ENCODE data around the gene DYSF.

DYSF gene

GRCh38 chr2:71456617-71457016, 3.3 kb downstream of the DYSF start:
- H3K9me3 ChIP-seq (ENCODE audit: severe bottlenecking): no peaks in the 10 kb centered on the region
- peaks cover 6% of the 10 kb centered on the region for H3K4me1 ChIP-seq (ENCODE audit: insufficient read depth, poor library complexity, severe bottlenecking)
- H3K4me3 ChIP-seq (ENCODE audit: severe bottlenecking): no peak overlapping the region
- no peak overlapping the region for H3K27ac ChIP-seq (ENCODE audit: poor library complexity, severe bottlenecking)
- no peak for ATAC-seq (ENCODE audit: low read depth)
- no peaks in the 10 kb centered on the region for H3K36me3 ChIP-seq (ENCODE audit: low read depth)
- H3K27me3 ChIP-seq (ENCODE audit: insufficient read depth, poor library complexity, severe bottlenecking): no peaks in the 10 kb centered on the region
- no peak for TF ChIP-seq CTCF (IDR thresholded peaks at IDR 0.05; ENCODE audit: poor library complexity, severe bottlenecking)
- no peak for DNase-seq (ENCODE audit: low spot score)

GRCh38 chr2:71457123-71457915, 4.0 kb downstream of the DYSF start:
- no peak overlapping the region for H3K27ac ChIP-seq (ENCODE audit: poor library complexity, severe bottlenecking)
- no peak for TF ChIP-seq CTCF (IDR thresholded peaks at IDR 0.05; ENCODE audit: poor library complexity, severe bottlenecking)
- ATAC-seq (ENCODE audit: low read depth) (no peak), DNase-seq (ENCODE audit: low spot score) (no peak)
- H3K4me1 ChIP-seq (ENCODE audit: insufficient read depth, poor library complexity, severe bottlenecking): peaks cover 6% of the 10 kb centered on the region
- H3K36me3 ChIP-seq (ENCODE audit: low read depth): no peaks in the 10 kb centered on the region
- H3K4me3 ChIP-seq (ENCODE audit: severe bottlenecking): no peak overlapping the region
- H3K27me3 ChIP-seq (ENCODE audit: insufficient read depth, poor library complexity, severe bottlenecking): no peaks in the 10 kb centered on the region
- H3K9me3 ChIP-seq (ENCODE audit: severe bottlenecking): no peaks in the 10 kb centered on the region

GRCh38 chr2:71457923-71458322, 4.6 kb downstream of the DYSF start:
- no peak for DNase-seq (ENCODE audit: low spot score)
- Histone ChIP-seq H3K4me1 (ENCODE audit: insufficient read depth, poor library complexity, severe bottlenecking) (peaks cover 4% of the 10 kb centered on the region), H3K4me3 (ENCODE audit: severe bottlenecking) (no peak overlapping the region), H3K27ac (ENCODE audit: poor library complexity, severe bottlenecking) (no peak overlapping the region), H3K36me3 (ENCODE audit: low read depth) (no peaks in the 10 kb centered on the region), H3K9me3 (ENCODE audit: severe bottlenecking) (no peaks in the 10 kb centered on the region), H3K27me3 (ENCODE audit: insufficient read depth, poor library complexity, severe bottlenecking) (no peaks in the 10 kb centered on the region)
- no peak for TF ChIP-seq CTCF (IDR thresholded peaks at IDR 0.05; ENCODE audit: poor library complexity, severe bottlenecking)
- ATAC-seq (ENCODE audit: low read depth): no peak

GRCh38 chr2:71458413-71459083, 5.2 kb downstream of the DYSF start:
- no peaks in the 10 kb centered on the region for H3K4me1 ChIP-seq (ENCODE audit: insufficient read depth, poor library complexity, severe bottlenecking)
- ATAC-seq (ENCODE audit: low read depth) (no peak), DNase-seq (ENCODE audit: low spot score) (no peak)
- no peak overlapping the region for H3K4me3 ChIP-seq (ENCODE audit: severe bottlenecking)
- no peaks in the 10 kb centered on the region for H3K36me3 ChIP-seq (ENCODE audit: low read depth)
- TF ChIP-seq CTCF (IDR thresholded peaks at IDR 0.05; ENCODE audit: poor library complexity, severe bottlenecking): no peak
- H3K9me3 ChIP-seq (ENCODE audit: severe bottlenecking): no peaks in the 10 kb centered on the region
- H3K27me3 ChIP-seq (ENCODE audit: insufficient read depth, poor library complexity, severe bottlenecking): no peaks in the 10 kb centered on the region
- no peak overlapping the region for H3K27ac ChIP-seq (ENCODE audit: poor library complexity, severe bottlenecking)

- H3K36me3 ChIP-seq (ENCODE audit: low read depth): no peaks in the 10 kb centered on the region
- ATAC-seq (ENCODE audit: low read depth): no peak
- no peak for DNase-seq (ENCODE audit: low spot score)
- H3K9me3 ChIP-seq (ENCODE audit: severe bottlenecking): no peaks in the 10 kb centered on the region
- no peak for TF ChIP-seq CTCF (IDR thresholded peaks at IDR 0.05; ENCODE audit: poor library complexity, severe bottlenecking)
- no peak overlapping the region for H3K4me3 ChIP-seq (ENCODE audit: severe bottlenecking)
- H3K4me1 ChIP-seq (ENCODE audit: insufficient read depth, poor library complexity, severe bottlenecking): no peaks in the 10 kb centered on the region
- H3K27ac ChIP-seq (ENCODE audit: poor library complexity, severe bottlenecking): no peak overlapping the region
- H3K27me3 ChIP-seq (ENCODE audit: insufficient read depth, poor library complexity, severe bottlenecking): no peaks in the 10 kb centered on the region
Observed at GRCh38 chr2:71459084-71459431, 5.7 kb downstream of the DYSF start.

Data from RWPE2 (cell line).